Liver (tissue), 3 donors: Measurements from ENCODE around the gene CACNA1C.
A peak's percentile ranks its signal among the peaks of the same experiment; 100 is the strongest.

Experiments used
- JUND ChIP-seq, 2 donors: IDR thresholded peaks; 2 replicates each; pipeline ENCODE4 v1.6.1; 2016; ENCODE audit warnings: antibody characterized with exemption in 2 of 2
- SP1 ChIP-seq: IDR thresholded peaks from 2 replicates; pipeline ENCODE4 v1.6.1; 2018; ENCODE audit warnings: antibody characterized with exemption, mild to moderate bottlenecking
- TAF1 ChIP-seq: conservative IDR thresholded peaks from 2 replicates; pipeline ENCODE4 v1.6.1; 2016; ENCODE audit warnings: antibody characterized with exemption, mild to moderate bottlenecking
- YY1 ChIP-seq: IDR thresholded peaks from 2 replicates; pipeline ENCODE4 v1.6.1; 2016; ENCODE audit warnings: antibody characterized with exemption, mild to moderate bottlenecking
- TF ChIP-seq, protein P1 (sequence below): fragments of 150-350 bp; IDR thresholded peaks from 2 replicates; pipeline ENCODE4 v1.5.1; 2017; ENCODE audit warnings: improper control_type of control experiment, low read depth, low read length; ENCODE audit not compliant: missing input control
- TF ChIP-seq, protein P2 (sequence below): IDR thresholded peaks from 2 replicates; pipeline ENCODE4 v1.6.1; 2016; ENCODE audit warnings: antibody characterized with exemption
- TF ChIP-seq, protein P3 (sequence below): IDR thresholded peaks from 2 replicates; pipeline ENCODE4 v1.6.1; 2016; ENCODE audit warnings: antibody characterized with exemption
- donor health status: healthy.
- donor health status: healthy.

- TF ChIP-seq, protein P1, sequence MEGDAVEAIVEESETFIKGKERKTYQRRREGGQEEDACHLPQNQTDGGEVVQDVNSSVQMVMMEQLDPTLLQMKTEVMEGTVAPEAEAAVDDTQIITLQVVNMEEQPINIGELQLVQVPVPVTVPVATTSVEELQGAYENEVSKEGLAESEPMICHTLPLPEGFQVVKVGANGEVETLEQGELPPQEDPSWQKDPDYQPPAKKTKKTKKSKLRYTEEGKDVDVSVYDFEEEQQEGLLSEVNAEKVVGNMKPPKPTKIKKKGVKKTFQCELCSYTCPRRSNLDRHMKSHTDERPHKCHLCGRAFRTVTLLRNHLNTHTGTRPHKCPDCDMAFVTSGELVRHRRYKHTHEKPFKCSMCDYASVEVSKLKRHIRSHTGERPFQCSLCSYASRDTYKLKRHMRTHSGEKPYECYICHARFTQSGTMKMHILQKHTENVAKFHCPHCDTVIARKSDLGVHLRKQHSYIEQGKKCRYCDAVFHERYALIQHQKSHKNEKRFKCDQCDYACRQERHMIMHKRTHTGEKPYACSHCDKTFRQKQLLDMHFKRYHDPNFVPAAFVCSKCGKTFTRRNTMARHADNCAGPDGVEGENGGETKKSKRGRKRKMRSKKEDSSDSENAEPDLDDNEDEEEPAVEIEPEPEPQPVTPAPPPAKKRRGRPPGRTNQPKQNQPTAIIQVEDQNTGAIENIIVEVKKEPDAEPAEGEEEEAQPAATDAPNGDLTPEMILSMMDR: peak; percentile 55
- TF ChIP-seq, protein P2, sequence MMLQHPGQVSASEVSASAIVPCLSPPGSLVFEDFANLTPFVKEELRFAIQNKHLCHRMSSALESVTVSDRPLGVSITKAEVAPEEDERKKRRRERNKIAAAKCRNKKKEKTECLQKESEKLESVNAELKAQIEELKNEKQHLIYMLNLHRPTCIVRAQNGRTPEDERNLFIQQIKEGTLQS: no peak
- TF ChIP-seq YY1 (no peak), JUND (IDR thresholded peaks at IDR 0.05) (no peak), SP1 (no peak), TAF1 (no peak)
- TF ChIP-seq, protein P3, sequence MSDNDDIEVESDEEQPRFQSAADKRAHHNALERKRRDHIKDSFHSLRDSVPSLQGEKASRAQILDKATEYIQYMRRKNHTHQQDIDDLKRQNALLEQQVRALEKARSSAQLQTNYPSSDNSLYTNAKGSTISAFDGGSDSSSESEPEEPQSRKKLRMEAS: no peak
Measured at GRCh38 chr12:2284857-2285256, 232.1 kb downstream of the CACNA1C start.
